HEK293T (cell line): ENCODE measurements around the gene AOPEP.

Experiments used
- CTCF ChIA-PET: fragments of 350-600 bp; formaldehyde crosslinking; extraction: SDS; loops from one replicate; lab custom pipeline; 2021; ENCODE audit warnings: antibody characterized with exemption, inconsistent platforms; lab: Yijun Ruan, JAX
- POLR2A ChIA-PET: fragments of 350-600 bp; formaldehyde crosslinking; extraction: SDS; loops from one replicate; lab custom pipeline; 2020; ENCODE audit warnings: antibody characterized with exemption, inconsistent platforms; lab: Yijun Ruan, JAX
- DNase-seq: peaks from one replicate; pipeline ENCODE4 v3.0.0; 2012; ENCODE audit warnings: mixed read lengths; ENCODE audit errors: extremely low spot score
- ARNT ChIP-seq: fragments of 450-650 bp; IDR thresholded peaks from 2 replicates; pipeline ENCODE4 v1.6.1; 2017; ENCODE audit warnings: mild to moderate bottlenecking
- BHLHE40 ChIP-seq: fragments of 450-650 bp; IDR thresholded peaks from 2 replicates; pipeline ENCODE4 v1.6.1; 2016; ENCODE audit warnings: mild to moderate bottlenecking, moderate library complexity, borderline replicate concordance
- CTBP1 ChIP-seq: fragments of 450-650 bp; IDR thresholded peaks from 2 replicates; pipeline ENCODE4 v1.6.1; 2016; ENCODE audit warnings: borderline replicate concordance
- ELF4 ChIP-seq: fragments of 450-650 bp; IDR thresholded peaks from 2 replicates; pipeline ENCODE4 v1.6.1; 2017; ENCODE audit warnings: antibody characterized with exemption
- FOXA1 ChIP-seq: fragments of 450-650 bp; IDR thresholded peaks from 2 replicates; pipeline ENCODE4 v1.6.1; 2016; ENCODE audit warnings: mild to moderate bottlenecking
- FOXK2 ChIP-seq: fragments of 450-650 bp; IDR thresholded peaks from 2 replicates; pipeline ENCODE4 v1.6.1; 2016; ENCODE audit warnings: mild to moderate bottlenecking
- FOXM1 ChIP-seq: fragments of 450-650 bp; IDR thresholded peaks from 2 replicates; pipeline ENCODE4 v1.6.1; 2017; ENCODE audit warnings: mild to moderate bottlenecking, borderline replicate concordance
- HDGF ChIP-seq: fragments of 450-650 bp; IDR thresholded peaks from 2 replicates; pipeline ENCODE4 v1.6.1; 2017; ENCODE audit warnings: antibody characterized with exemption, borderline replicate concordance
- L3MBTL2 ChIP-seq: fragments of 450-650 bp; conservative IDR thresholded peaks from 2 replicates; pipeline ENCODE4 v1.6.1; 2016; ENCODE audit warnings: mild to moderate bottlenecking
- LEF1 ChIP-seq: fragments of 450-650 bp; IDR thresholded peaks from 2 replicates; pipeline ENCODE4 v1.6.1; 2017; ENCODE audit warnings: mild to moderate bottlenecking, borderline replicate concordance
- NFRKB ChIP-seq: fragments of 450-650 bp; IDR thresholded peaks from 2 replicates; pipeline ENCODE4 v1.6.1; 2016; ENCODE audit warnings: mild to moderate bottlenecking, moderate library complexity
- PKNOX1 ChIP-seq: fragments of 450-650 bp; IDR thresholded peaks from 2 replicates; pipeline ENCODE4 v1.6.1; 2016
- SP1 ChIP-seq: fragments of 450-650 bp; IDR thresholded peaks from 2 replicates; pipeline ENCODE4 v1.6.1; 2017
- SUZ12 ChIP-seq: fragments of 450-650 bp; IDR thresholded peaks from 2 replicates; pipeline ENCODE4 v1.6.1; 2016; ENCODE audit warnings: mild to moderate bottlenecking
- TARDBP ChIP-seq: fragments of 450-650 bp; IDR thresholded peaks from 2 replicates; pipeline ENCODE4 v1.6.1; 2016
- ZNF384 ChIP-seq: fragments of 450-650 bp; IDR thresholded peaks from 2 replicates; pipeline ENCODE4 v1.6.1; 2016

Gene AOPEP

GRCh38 chr9:94808926-94809700 is 82.6 kb downstream of the AOPEP start:
- ChIA-PET POLR2A (no interaction called here), CTCF (no interaction called here)
- no peak for DNase-seq
- TF ChIP-seq ZNF384 (no peak), ARNT (no peak), FOXM1 (no peak), BHLHE40 (no peak), NFRKB (no peak), SP1 (no peak), FOXK2 (no peak), TARDBP (no peak), CTBP1 (no peak), LEF1 (no peak), ELF4 (no peak), L3MBTL2 (no peak), SUZ12 (no peak)

DNA sequence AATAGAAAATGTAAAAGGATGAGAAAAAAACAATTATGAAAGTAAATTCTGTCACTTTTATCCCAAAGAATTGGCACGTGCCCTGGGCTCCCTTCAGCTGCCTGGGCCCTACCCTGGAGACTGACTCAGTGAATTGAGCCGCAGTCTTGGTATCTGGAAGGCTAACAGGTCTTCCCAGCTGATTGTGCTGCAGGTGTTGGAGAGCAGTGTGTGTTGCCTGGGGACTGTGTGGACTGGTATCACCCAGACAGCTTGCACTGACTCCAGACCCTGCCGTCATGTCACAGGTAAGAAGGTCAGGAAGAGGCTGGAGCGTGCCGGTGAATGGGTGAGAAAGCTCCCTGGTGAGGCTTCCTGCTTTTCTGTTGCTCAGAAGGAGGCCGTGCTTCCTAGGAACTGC is 83.3 kb downstream of the AOPEP start:
- CTCF ChIA-PET = no interaction called here
- TF ChIP-seq ELF4 (no peak), PKNOX1 (no peak), LEF1 (no peak), FOXM1 (no peak), HDGF (no peak), L3MBTL2 (no peak), SUZ12 (no peak), NFRKB (no peak), FOXK2 (no peak), ZNF384 (no peak), ARNT (no peak), BHLHE40 (no peak)
- POLR2A ChIA-PET = no interaction called here
- no peak for DNase-seq

- POLR2A ChIA-PET = no interaction called here
- TF ChIP-seq L3MBTL2 (no peak), ARNT (no peak), TARDBP (no peak), ZNF384 (no peak)
- no peak for DNase-seq
- CTCF ChIA-PET = no interaction called here
Measured at GRCh38 chr9:94811074-94811473, 84.6 kb downstream of the AOPEP start.

GRCh38 chr9:94812343-94812742 is 85.8 kb downstream of the AOPEP start:
- ChIA-PET CTCF (interaction anchor here (0.5 kb wide), 1 partner anchor 214 kb away, joined by 3 read pairs; no protein-coding TSS in a partner anchor), POLR2A (no interaction called here)
- DNase-seq = no peak
- TF ChIP-seq ELF4 = no peak
- TF ChIP-seq TARDBP = no peak
- no peak for TF ChIP-seq SUZ12
- no peak for TF ChIP-seq FOXA1
- no peak for TF ChIP-seq L3MBTL2
- no peak for TF ChIP-seq SP1
- no peak for TF ChIP-seq FOXM1
- no peak for TF ChIP-seq ARNT
- no peak for TF ChIP-seq HDGF
- no peak for TF ChIP-seq NFRKB
- TF ChIP-seq FOXK2 = no peak
- TF ChIP-seq BHLHE40 = no peak
- TF ChIP-seq PKNOX1 = no peak
- no peak for TF ChIP-seq ZNF384
- TF ChIP-seq LEF1 = no peak
- TF ChIP-seq CTBP1 = no peak

DNA sequence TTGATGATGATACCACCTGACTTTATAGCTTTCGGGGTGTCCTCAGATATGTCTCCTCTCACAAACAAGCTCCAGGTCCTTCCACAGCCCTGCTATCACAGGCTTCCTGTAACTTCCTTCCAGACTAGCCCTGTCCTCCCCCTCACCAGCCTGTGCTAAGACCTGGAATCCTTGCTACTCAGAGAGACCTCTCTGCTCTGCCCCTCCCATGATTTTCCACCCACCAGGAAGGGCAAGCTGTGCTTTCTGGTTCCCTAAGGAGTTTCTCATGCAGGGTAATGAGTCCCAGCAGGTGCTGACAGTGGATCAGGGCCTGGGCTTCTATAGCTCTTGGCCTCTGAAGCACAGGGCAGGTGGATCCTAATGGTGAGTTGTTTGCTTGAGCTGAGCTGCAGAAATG is 86.9 kb downstream of the AOPEP start:
- POLR2A ChIA-PET = no interaction called here
- CTCF ChIA-PET = interaction anchor here (0.6 kb wide), 1 partner anchor 36 kb away, joined by 4 read pairs; no protein-coding TSS in a partner anchor
- no peak for TF ChIP-seq NFRKB
- TF ChIP-seq HDGF = no peak
- no peak for TF ChIP-seq SP1
- TF ChIP-seq PKNOX1 = no peak
- no peak for TF ChIP-seq BHLHE40
- TF ChIP-seq ARNT = no peak
- no peak for TF ChIP-seq SUZ12
- no peak for TF ChIP-seq TARDBP
- TF ChIP-seq FOXK2 = no peak
- no peak for DNase-seq

DNA sequence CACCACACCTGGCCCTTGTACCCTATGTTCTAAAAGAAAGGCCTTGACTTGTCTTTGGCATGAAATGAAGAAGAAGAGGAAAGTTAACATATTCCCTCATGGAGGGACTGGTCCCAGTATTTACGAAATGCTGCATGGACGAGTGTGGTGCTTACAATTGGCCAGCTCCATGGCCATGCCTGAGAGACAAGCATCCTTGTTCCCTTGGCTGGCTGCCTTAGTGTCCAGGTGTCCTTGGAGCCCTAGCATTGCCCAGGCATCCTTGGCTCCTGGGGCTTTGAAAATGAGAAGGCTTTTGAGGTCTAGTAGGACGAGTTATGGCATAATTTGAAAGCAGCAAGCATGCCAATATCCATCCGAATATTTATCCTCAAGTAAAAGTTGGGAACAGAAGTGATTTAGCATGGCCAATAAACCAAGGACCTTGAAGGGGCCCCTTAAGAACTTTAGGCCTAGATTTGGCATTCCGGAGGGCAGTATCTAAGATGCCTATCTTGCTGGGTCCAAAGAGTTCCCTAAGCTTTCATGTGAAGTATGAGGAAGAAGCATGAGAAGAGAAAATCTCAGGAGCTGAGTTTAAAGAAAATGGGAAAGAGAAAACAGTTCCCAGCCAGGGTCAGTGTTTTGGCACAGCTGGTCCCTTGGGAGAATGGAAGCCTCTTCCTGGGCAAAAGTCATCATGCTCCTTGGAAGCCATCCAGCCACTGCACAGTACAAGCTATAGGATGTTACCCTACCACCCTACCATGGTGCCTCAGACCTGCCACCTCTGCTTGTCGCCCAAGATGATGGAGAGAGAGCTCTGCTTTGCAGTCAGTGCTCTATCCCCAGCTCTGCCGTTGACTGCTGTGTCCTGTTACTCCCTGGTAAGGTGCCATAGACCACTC is 91.0 kb downstream of the AOPEP start:
- no peak for TF ChIP-seq LEF1
- TF ChIP-seq SUZ12 = no peak
- no peak for TF ChIP-seq FOXK2
- no peak for TF ChIP-seq ARNT
- TF ChIP-seq NFRKB = no peak
- TF ChIP-seq CTBP1 = no peak
- TF ChIP-seq SP1 = no peak
- TF ChIP-seq FOXM1 = no peak
- ChIA-PET POLR2A (no interaction called here), CTCF (no interaction called here)
- no peak for DNase-seq
